HUDEP-2 (cell line): Measurements from ENCODE around the gene RPS6KA5.
"Not testable (repeated sequence)": the region's sequence is repeated elsewhere in the genome, so short reads cannot be mapped to it uniquely, and the experiment has no call there.

Source experiments
- DNase-seq, 76 experiments: peaks; one replicate each; lab custom pipeline; 2025; ENCODE audit not compliant: unreplicated experiment in 76 of 76; lab: John Stamatoyannopoulos, UW

Gene RPS6KA5

DNA sequence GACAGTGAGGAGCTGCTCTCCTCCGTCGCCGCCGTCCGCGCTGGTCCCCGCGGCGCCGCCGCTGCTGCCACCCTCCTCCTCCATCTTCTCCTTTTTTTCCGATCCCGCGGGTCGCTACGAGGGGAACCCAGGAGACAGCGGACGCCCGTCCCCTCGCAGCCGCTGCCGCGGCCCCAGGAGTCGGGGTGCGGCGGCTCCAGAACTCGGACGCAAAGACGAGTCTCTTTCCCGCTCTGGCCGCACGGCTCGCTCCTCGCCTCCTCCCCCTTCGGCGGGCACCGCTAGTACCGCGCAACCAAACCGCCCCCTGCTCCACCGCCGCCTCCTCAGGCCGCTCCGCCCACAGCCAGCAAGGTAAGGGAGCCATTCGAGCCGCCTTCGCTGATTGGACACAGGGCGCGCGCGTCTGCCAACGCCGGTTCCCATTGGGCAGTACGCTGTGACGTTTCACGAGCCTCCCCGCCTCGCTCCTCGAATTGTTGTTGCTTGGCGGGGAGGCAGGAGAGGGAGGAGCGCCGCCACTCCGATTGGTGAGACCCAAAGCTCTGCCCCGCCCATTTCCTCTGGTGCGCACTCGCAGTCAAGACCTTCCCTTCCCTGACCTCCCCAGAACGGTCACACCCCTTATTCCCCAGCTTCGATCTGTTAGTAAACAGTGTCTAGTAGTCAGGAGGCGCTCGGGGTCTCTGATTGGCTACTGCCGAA, at the start of gene RPS6KA5:
Gene RPS6KA5 (minus strand): TSS at position 291 of the 705 bp plus-strand sequence. CDS start 207 bp downstream, at position 84.
- DNase-seq, result peak; percentile 64 to 100 (median 99)

GRCh38 chr14:91108941-91109611, 48.6 kb upstream of the RPS6KA5 start:
- DNase-seq, result no peak

- DNase-seq, result no peak
Observed at GRCh38 chr14:91103116-91103515, 42.7 kb upstream of the RPS6KA5 start.

DNA sequence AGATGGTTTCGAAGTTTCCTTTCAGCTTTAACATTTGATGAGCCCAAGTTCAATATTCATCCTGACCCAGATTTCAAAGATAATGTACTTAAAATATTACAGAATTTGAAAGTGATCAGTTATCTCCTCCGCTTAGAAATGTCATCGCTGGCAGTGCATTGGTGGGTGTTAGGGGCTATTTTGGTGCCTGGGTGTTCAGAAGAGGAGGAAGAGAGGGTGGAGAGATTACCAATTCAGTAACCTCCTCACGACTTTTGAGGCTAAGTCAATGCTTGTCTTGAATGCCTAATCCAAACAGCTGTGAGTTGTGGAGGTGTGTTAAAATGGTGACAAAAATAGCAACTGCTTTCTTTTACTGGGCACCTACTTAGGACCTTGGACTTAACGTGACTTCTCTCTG, 39.7 kb upstream of the RPS6KA5 start:
- no peak for DNase-seq

GRCh38 chr14:91098591-91098990, 38.1 kb upstream of the RPS6KA5 start:
- no peak for DNase-seq

DNA sequence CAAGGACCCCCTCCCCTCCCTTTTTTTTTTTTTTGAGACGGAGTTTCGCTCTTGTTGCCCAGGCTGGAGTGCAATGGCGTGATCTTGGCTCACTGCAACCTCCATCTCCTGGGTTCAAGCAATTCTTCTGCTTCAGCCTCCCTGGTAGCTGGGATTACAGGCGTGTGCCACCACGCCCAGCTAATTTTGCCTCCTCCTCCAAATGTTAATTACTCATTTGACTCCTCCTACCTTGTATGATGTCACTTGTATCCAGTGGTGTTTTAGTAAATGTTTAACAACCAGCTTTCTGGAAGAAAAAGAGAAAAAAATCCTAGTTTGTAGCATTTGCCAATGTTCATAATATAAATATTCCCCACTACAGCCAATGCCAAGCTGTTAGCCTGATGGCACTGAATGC, 37.2 kb upstream of the RPS6KA5 start:
- DNase-seq, result not testable (repeated sequence)

DNA sequence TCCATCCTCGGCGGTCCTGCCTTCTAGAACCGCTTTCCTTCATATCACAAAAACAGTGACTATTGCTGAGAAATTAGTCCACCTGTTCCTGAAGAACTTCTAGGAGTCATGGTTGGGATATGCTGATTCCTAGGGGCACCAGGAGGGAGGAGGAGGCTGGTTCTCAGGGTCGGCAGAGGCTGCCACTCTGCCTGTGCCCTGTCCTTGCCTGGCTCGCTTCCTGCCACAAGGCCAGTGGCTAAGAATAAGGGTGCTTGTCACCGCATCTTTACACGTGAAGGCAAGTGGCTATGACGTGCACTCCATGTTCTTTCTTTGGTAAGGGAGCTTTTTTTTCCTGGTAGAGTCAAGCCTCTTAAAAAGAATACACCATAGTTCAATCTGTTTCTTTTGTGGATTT, 34.7 kb upstream of the RPS6KA5 start:
- no peak for DNase-seq

DNA sequence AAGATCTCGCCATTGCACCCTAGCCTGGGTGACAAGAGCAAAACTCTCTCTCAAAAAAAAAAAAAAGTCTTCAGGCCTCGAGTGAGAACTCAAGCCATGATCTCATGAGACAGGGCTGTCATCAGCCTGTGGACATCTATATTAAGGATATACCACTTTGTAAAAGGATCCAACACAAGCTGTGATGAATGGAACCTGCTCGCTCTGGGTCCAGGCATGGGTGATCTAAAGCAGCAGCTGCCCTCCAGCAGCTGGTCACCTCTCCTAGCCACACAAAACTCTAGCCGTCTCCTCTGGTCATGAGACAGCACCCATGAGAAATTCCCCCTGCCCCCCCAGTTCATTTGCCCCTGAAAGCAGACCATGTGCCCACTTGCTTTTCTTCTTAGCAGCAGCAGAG, 34.3 kb upstream of the RPS6KA5 start:
- no peak for DNase-seq

- not testable (repeated sequence) for DNase-seq
Observed at GRCh38 chr14:91093743-91094472, 33.5 kb upstream of the RPS6KA5 start.

DNA sequence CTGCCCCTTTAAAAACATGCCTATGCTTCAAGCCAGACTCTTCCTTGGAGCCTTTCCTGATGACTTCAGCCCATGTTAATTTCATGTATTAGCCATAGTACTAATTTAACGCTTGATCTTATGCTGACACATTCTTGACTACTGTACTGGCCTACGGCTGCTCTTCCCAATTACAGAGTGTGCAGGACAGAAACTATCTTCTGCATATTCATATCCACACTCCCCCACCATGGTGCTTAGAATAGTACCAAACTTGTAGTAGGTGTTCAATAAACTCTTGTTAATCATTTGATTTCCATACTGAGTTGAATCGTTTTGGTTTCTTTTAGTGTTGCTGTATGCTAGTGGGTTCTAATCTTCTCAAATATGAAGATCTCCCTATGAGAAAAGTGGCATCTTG, 31.6 kb upstream of the RPS6KA5 start:
- no peak for DNase-seq

DNA sequence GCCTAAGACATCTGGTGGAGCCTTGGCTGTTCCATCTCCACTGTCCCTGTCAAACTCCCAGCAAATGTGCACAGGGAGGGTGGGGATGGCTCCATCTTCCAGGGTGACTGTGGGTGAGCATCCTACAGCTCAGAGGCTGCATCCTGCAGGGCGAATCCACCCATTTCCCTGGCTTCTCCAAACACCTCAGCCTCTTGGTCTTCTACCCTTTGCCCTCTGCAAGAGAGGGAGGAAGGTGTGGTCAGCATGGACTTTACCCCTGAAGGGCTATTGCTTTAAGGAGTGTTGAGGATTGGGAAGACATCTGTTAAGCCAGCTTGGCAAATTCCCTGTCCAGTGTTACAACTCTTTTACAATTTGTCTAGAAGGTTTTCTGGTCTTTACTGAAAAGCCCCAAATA, 30.3 kb upstream of the RPS6KA5 start:
- no peak for DNase-seq

- no peak for DNase-seq
Observed at GRCh38 chr14:91089958-91090535, 29.6 kb upstream of the RPS6KA5 start.

DNA sequence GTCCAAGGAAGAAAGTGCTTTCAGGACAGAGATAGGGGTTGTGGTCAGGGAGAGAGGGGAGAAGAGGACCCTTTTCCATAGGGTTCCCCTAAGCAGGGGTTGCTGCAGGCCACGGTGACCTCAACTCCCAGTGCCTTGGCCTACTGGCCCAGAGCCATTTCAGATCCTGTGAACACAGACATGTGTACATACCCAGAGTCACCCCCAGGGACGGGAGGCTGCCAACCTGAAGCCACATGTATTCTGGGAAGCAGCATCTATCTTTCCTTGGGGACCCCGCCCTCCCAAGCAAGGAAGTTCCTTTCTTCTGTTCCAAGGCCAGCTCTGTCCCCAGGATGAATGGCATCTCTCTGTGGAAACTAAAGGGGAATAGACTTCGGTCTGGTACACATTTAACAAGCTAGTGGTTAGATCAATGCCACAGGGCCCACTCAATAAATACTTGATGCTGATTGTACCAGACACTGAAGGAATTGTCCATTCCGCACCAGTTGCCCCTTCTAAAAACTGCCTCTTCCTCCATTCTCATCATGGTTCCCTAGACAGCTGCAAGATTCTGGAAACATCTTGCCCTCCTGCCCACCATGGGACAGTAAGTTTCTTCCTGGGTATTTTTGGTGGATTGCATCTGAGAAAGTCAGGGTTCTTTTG, 28.3 kb upstream of the RPS6KA5 start:
- DNase-seq, result no peak

- DNase-seq, result not testable (repeated sequence)
Observed at GRCh38 chr14:91087470-91087869, 27.0 kb upstream of the RPS6KA5 start.

- DNase-seq, result no peak
Observed at GRCh38 chr14:91084516-91084915, 24.1 kb upstream of the RPS6KA5 start.

GRCh38 chr14:91082282-91082681, 21.8 kb upstream of the RPS6KA5 start:
- no peak for DNase-seq

GRCh38 chr14:91080071-91080470, 19.6 kb upstream of the RPS6KA5 start:
- no peak for DNase-seq

DNA sequence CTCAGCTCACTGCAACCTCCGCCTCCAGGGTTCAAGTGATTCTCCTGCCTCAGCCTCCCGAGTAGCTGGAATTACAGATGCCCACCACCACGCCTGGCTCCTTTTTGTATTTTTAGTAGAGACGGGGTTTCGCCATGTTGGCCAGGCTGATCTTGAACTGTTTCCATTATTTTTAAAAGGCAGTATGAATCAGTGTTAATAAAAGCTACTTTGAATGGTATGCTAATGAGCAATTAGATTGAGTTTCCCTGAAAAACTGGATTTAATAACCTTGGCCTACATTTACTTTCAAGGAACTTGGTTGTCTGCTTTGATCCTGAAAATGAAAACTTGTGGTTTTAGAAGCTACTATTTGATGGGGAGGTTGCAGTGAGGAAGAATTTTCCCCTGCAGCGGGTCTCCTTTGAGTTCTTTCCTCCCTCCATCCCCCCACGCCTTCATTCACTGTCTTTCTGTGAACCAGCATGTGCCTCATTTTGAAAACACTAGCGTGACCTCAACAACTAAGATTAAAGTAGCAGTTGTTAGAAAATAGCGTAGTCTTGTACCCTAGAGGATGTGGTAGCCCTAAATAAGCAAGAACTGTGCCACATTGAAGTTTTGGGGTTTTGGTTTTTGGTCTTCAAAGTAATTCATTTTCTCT, 17.8 kb upstream of the RPS6KA5 start:
- DNase-seq, result no peak

- DNase-seq, result no peak
Observed at GRCh38 chr14:91075553-91075952, 15.1 kb upstream of the RPS6KA5 start.

DNA sequence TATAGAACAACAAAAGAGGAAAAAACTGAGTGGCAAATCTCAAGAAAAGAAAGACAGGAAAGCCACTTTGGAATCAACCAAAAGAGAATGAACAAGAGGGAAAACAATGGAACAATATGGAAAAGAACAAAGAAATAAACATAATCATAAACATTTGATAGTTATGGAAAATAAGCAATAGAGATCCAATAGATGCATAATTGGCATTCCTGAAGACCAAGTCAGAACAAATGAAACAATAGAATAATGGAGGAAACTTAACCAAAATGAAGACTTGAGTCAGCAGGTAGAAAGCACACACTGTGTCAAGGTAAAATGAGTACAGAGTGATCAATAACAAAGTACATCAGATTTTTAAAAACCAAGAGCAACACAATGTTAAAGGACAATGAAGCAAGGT, 10.1 kb upstream of the RPS6KA5 start:
- DNase-seq, result no peak
